GM18909 (cell line): ENCODE data around the gene ADISSP.

ENCODE experiments used
- ATAC-seq: cut with Tn5 transposase; IDR thresholded peaks from one replicate; pipeline ENCODE4 v1.9.1; 2021; ENCODE audit warnings: mild to moderate bottlenecking; ENCODE audit not compliant: unreplicated experiment, poor library complexity

The ADISSP gene

GRCh38 chr20:3767427-3768341 is at the start of gene ADISSP:
ADISSP (minus strand) TSS chr20:3767753; CDS start chr20:3760100, 7,653 bp downstream.
- ATAC-seq, result peak; percentile 93

- ATAC-seq, result no peak
Measured at GRCh38 chr20:3815703-3816315, 48.3 kb upstream of the ADISSP start.

GRCh38 chr20:3814928-3815495 is 47.5 kb upstream of the ADISSP start:
- ATAC-seq, result no peak

DNA sequence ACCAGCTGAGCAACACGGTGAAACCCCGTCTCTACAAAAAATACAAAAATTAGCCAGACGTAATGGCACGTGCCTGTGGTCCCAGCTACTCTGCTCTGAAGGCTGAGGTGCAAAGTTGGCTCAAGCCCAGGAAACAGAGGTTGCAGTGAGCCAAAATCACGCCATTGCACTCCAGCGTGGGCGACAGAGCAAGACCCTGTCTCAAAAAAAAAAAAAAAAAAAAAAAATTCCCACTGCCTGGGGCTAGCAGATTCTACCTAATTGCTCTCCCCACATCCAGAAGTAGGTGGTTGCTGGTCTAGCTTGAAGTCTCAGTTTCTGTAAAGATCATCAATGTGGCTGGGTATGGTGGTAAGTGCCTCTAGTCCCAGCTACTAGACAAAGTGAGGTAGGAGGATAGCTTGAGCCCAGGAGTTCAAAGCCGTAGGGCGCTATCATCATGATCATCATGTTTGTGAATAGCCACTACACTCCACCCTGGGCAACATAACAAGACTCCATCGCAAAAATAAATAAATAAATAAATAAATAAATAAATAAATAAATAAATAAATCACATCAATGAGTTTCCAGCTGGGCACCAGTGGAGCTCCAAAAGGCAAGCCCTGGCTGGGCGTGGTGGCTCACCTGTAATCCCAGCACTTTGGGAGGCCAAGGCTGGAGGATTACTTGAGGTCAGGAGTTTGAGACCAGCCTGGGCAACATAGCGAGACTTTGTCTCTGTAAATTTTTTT is 46.5 kb upstream of the ADISSP start:
- no peak for ATAC-seq

DNA sequence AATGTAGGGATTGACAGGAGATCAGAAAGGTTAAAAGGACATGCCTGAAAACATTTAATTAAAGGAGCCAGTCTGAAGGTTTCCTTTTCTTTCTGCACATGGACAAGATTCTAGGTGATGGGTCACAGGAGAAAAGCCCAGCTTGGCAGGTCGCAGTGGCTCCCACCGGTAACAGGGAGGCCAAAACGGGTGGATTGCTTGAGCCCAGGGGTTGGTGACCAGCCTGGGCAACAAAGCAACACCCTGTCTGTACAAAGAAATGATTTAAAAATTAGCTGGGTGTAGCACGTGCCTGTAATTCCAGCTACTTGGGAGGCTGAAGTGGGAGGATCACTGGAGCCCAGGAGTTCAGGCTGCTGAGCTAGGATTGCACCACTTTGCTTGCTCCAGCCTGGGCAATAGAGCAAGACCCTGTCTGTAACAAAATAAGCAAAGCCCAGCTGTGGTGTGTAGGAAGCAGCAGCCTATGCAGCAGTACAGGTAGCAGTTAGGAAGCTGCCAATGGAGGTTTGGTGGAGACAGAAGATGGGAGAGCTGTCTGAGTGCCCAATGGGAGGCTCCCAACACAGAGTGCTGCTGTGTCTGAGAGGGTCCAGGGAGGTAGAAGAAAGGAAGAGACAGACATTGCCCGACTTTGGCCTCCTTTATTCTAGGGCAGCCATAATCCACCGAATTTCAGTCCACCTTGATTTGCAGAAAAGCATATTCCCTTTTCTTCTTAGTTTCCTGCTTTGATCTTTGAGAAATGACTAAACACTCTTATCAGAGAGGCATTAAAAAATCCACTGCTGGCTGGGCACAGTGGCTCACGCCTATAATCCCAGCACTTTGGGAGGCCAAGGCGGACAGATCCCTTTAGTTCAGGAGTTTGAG is 45.7 kb upstream of the ADISSP start:
- ATAC-seq, result no peak

DNA sequence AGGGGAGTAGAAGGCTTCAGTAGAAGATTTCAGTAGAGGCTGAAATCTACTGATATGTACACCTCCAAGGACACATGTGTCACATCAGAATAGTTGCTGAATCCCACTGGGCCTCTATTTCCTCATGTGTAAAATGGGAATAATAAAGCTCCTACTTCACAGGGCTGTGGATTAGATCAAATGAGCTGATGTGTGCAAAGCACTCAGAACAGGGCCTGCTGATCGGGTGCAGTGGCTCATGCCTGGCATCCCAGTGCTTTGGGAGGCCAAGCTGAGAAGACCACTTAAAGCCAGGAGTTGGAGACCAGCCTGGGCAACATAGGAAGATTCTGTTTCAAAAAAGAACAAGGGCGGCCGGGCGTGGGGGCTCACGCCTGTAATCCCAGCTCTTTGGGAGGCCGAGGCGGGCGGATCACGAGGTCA is 44.7 kb upstream of the ADISSP start:
- ATAC-seq, result no peak

GRCh38 chr20:3811467-3812258 is 44.1 kb upstream of the ADISSP start:
- no peak for ATAC-seq

- ATAC-seq, result no peak
Measured at GRCh38 chr20:3808544-3808943, 41.0 kb upstream of the ADISSP start.

GRCh38 chr20:3804781-3805180 is 37.2 kb upstream of the ADISSP start:
- ATAC-seq, result no peak

DNA sequence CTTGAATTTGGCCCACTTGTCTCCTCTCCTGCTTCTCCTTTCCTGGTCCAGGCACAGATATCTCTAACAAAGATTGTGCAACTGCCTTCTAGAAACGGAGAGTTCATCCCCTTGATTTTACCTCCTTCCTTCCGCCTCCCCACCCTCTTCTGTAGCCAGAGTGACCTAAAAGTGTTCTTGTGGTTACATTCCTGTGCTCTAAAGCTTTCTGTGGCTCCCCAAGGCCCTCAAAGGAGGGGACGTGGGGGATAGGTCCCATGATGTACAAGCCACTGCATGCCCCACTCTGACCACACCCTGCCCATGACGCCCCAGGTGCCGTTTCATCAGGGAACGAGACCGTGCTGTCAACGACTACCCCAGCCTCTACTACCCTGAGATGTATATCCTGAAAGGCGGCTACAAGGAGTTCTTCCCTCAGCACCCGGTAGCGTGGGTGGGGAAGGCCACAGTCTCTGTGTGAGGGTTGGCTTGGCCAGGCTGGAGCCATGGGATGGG is 36.8 kb upstream of the ADISSP start:
- no peak for ATAC-seq

- ATAC-seq, result no peak
Measured at GRCh38 chr20:3803854-3804253, 36.3 kb upstream of the ADISSP start.

GRCh38 chr20:3803289-3803688 is 35.7 kb upstream of the ADISSP start:
- ATAC-seq, result no peak

DNA sequence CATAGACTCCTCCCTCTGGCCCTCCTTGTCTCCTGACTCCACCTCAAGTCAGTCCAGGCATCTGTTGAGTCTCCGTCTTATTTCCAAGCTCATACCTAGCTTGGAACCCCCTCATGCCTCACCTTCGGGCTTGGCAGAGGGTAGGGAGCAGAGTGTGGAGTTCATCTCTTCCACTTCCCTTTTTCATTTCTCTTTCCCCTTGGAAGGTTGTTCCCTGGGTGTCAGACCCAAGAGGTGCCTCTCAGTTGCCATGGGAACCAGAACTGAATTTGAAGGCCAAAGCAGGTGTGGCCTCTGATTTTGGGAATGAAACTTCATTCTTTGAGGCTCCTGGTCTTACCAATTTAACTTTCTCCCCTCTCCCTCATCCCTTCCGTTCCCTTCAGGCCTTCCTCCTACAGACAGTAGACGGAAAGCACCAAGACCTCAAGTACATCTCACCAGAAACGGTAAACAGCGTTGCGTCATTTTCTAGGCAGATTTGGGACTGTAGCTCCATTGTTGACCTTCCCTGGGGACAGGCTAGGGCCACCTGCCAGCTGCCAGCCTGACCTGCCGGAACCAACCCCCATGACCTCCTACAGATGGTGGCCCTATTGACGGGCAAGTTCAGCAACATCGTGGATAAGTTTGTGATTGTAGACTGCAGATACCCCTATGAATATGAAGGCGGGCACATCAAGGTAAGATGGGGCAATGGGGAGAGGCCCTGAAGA is 35.1 kb upstream of the ADISSP start:
- ATAC-seq, result no peak

DNA sequence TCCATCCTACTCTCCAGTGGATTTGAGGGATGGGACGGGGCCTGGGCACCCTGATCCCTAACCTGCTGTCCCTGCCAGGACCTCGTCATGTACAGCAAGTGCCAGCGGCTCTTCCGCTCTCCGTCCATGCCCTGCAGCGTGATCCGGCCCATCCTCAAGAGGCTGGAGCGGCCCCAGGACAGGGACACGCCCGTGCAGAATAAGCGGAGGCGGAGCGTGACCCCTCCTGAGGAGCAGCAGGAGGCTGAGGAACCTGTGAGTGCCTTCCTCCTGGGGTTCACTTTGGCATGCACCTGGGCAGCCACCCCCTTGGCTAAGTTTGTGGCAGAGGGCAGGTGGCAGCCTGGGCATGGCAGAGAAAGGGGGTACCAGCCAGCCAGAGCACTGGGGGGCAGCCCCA is 34.3 kb upstream of the ADISSP start:
- ATAC-seq, result no peak

DNA sequence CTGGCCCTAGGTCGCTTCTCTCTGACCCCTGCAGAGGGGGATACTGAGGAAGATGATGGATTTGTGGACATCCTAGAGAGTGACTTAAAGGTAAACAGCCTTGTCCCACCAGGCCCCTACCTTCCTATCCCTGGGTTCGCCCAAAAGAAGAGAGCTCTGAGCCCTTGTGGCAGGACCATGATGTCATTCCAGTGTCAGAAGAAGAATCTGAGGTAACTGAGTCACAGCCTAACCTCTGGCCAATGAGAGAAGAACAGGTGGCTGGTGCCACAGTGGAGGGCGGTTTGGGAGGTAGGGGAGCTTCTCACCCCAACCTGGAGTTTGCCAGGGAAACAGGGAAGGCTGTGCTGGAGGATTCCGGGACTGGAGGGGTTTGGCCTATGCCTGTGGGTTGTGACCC is 33.7 kb upstream of the ADISSP start:
- no peak for ATAC-seq

DNA sequence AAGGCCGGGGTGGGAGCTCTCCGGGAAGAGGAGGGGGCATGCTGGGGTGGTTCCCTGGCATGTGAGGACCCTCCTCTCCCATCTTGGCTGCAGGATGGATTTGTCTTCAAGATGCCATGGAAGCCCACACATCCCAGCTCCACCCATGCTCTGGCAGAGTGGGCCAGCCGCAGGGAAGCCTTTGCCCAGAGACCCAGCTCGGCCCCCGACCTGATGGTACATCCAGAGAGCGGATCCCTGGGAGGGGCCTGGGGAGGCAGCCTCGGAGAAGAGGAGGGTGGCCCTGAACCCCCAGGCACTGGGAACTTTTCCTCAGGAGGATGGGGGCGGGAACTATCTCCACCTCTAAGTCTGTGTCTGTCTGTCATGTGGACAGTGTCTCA is 33.3 kb upstream of the ADISSP start:
- no peak for ATAC-seq

GRCh38 chr20:3800256-3800877 is 32.8 kb upstream of the ADISSP start:
- no peak for ATAC-seq

DNA sequence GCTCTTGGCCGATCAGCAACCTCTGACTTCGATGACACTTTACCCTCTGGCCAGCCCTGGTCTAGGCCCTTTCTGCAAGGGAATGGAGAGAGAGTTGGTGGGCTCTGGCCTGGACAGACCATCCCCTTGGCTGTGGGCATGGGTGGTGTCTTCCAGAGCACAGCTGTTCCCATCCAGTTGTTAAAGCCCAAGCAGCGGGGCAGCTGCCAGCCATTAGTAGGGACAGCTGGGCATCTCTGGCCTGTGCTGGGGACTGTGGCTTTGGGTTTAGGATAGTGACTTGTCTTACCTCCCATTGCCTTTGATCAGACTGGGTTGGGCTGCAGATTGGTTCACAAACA is 31.3 kb upstream of the ADISSP start:
- no peak for ATAC-seq
